Tibial nerve (tissue), 3 donors: ENCODE results near the gene SH2D6.

Experiments used
- POLR2A ChIP-seq, 2 donors: fragments of 450-650 bp; IDR thresholded peaks; one replicate each; pipeline ENCODE4 v1.6.1; 2017; ENCODE audit warnings: antibody characterized with exemption in 2 of 2, mild to moderate bottlenecking in 2 of 2, moderate library complexity in 2 of 2
- TF ChIP-seq, protein P1 (sequence below), 5 experiments: fragments of 200-600 bp in 3 of 5; fragments of 450-650 bp in 2 of 5; sonication (generic) in 3 of 5; IDR thresholded peaks; one replicate each; pipeline ENCODE4 v1.5.1; 2016 to 2019; ENCODE audit warnings: antibody characterized with exemption in 5 of 5, mild to moderate bottlenecking in 3 of 5, moderate library complexity in 2 of 5

DNA sequence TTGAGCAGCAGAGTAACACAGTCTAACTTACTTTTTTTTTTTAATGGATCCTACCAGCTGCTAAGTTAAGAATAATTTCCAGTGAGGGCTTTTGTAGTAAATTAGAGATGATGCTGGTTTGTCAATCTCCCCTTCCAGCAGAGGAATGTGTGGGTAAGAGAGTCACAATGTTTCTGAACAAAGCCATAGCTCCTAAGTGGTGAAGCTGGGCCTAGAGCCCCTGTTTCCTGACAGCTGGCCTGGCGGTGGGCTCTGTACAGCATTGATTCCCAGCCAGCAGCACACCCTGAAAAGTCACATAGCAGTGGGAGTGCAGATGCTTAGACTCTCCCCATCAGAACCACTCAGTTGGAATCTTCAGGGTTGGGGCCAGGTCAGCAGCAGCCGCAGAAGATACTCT lies 32.8 kb upstream of the SH2D6 start:
- TF ChIP-seq, protein P1, sequence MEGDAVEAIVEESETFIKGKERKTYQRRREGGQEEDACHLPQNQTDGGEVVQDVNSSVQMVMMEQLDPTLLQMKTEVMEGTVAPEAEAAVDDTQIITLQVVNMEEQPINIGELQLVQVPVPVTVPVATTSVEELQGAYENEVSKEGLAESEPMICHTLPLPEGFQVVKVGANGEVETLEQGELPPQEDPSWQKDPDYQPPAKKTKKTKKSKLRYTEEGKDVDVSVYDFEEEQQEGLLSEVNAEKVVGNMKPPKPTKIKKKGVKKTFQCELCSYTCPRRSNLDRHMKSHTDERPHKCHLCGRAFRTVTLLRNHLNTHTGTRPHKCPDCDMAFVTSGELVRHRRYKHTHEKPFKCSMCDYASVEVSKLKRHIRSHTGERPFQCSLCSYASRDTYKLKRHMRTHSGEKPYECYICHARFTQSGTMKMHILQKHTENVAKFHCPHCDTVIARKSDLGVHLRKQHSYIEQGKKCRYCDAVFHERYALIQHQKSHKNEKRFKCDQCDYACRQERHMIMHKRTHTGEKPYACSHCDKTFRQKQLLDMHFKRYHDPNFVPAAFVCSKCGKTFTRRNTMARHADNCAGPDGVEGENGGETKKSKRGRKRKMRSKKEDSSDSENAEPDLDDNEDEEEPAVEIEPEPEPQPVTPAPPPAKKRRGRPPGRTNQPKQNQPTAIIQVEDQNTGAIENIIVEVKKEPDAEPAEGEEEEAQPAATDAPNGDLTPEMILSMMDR (IDR thresholded peaks at IDR 0.05): no peak
- no peak for TF ChIP-seq POLR2A (IDR thresholded peaks at IDR 0.05)
